ENCODE measurements around the gene ARPC5. TPM values are rescaled to one million over a fixed set of nuclear protein-coding genes. Genes with fewer than 3 reads are reported as not detected.

Gene ARPC5
- total RNA-seq, 1 donor from 2014 or later, result 193 TPM

- ChIA-PET CTCF (interaction anchor here (0.6 to 6.2 kb wide), 8 partner anchors 9 to 768 kb away, joined by 3 to 284 read pairs (median 4); no protein-coding TSS in a partner anchor), POLR2A (interaction anchor here (3.1 kb wide), 1 partner anchor 261 kb away, joined by 25 read pairs; no protein-coding TSS in a partner anchor)
- no peak for ATAC-seq (ENCODE audit: low read depth)
- peaks cover 3% of the 10 kb centered on the region for H3K4me1 Mint-ChIP-seq
- no peaks in the 10 kb centered on the region for H3K36me3 Mint-ChIP-seq (ENCODE audit: low read depth)
- no peak for DNase-seq
- H3K9me3 Mint-ChIP-seq, result no peaks in the 10 kb centered on the region
- no peak overlapping the region for H3K4me3 Mint-ChIP-seq
- no peak overlapping the region for H3K27ac Mint-ChIP-seq
- peaks cover 2% of the 10 kb centered on the region for H3K27me3 Mint-ChIP-seq
- TF ChIP-seq CTCF (IDR thresholded peaks at IDR 0.05), result no peak
- intact Hi-C loops (cut with micrococcal nuclease), result loop anchor here (10.0 kb wide), 1 partner anchor 1041 kb away; no protein-coding TSS in a partner anchor
These were observed 18.4 kb upstream of the ARPC5 start for GRCh38 chr1:183653876-183654451.

- Mint-ChIP-seq H3K27ac (no peak overlapping the region), H3K9me3 (no peaks in the 10 kb centered on the region), H3K36me3 (ENCODE audit: low read depth) (no peaks in the 10 kb centered on the region), H3K4me3 (no peak overlapping the region), H3K27me3 (peaks cover 5% of the 10 kb centered on the region), H3K4me1 (peaks cover 3% of the 10 kb centered on the region)
- no peak for ATAC-seq (ENCODE audit: low read depth)
- no peak for DNase-seq
- intact Hi-C loops (cut with micrococcal nuclease), result loop anchor here (10.0 kb wide), 1 partner anchor 1041 kb away; no protein-coding TSS in a partner anchor
- ChIA-PET POLR2A (no interaction called here), CTCF (interaction anchor here (0.9 to 6.2 kb wide), 5 partner anchors 9 to 571 kb away, joined by 3 to 284 read pairs (median 7); no protein-coding TSS in a partner anchor)
- TF ChIP-seq CTCF (IDR thresholded peaks at IDR 0.05), result no peak
These were observed 17.8 kb upstream of the ARPC5 start for GRCh38 chr1:183653462-183653794.

GRCh38 chr1:183652547-183653461 is 17.2 kb upstream of the ARPC5 start, which contains the start of gene APOBEC4:
TSS of gene APOBEC4 (minus strand) at chr1:183653316. CDS start at chr1:183648781, 4,535 bp downstream.
- Mint-ChIP-seq H3K27ac (no peak within 1 kb of the TSS), H3K9me3 (no peaks in the 10 kb centered on the region), H3K27me3 (peaks cover 8% of the 10 kb centered on the region), H3K4me3 (no peak within 1 kb of the TSS), H3K36me3 (ENCODE audit: low read depth) (no peaks in the 10 kb centered on the region), H3K4me1 (peaks cover 3% of the 10 kb centered on the region)
- DNase-seq, result no peak
- TF ChIP-seq CTCF (IDR thresholded peaks at IDR 0.05), result no peak
- POLR2A ChIA-PET, result no interaction called here
- ATAC-seq (ENCODE audit: low read depth), result no peak
- intact Hi-C loops (cut with micrococcal nuclease), result loop anchor here (10.0 kb wide), 1 partner anchor 1042 kb away; no protein-coding TSS in a partner anchor
- CTCF ChIA-PET, result interaction anchor here (1.9 to 6.2 kb wide), 4 partner anchors 8 to 569 kb away, joined by 4 to 284 read pairs (median 31); no protein-coding TSS in a partner anchor

GRCh38 chr1:183652107-183652506 is 16.5 kb upstream of the ARPC5 start:
- Mint-ChIP-seq H3K4me3 (no peak overlapping the region), H3K27me3 (peaks cover 12% of the 10 kb centered on the region), H3K9me3 (no peaks in the 10 kb centered on the region), H3K36me3 (ENCODE audit: low read depth) (no peaks in the 10 kb centered on the region), H3K27ac (no peak overlapping the region), H3K4me1 (peaks cover 3% of the 10 kb centered on the region)
- intact Hi-C loops (cut with micrococcal nuclease), result loop anchor here (10.0 kb wide), 1 partner anchor 1043 kb away; no protein-coding TSS in a partner anchor
- POLR2A ChIA-PET, result no interaction called here
- CTCF ChIA-PET, result interaction anchor here (2.7 to 6.2 kb wide), 3 partner anchors 33 to 570 kb away, joined by 7 to 284 read pairs (median 55); no protein-coding TSS in a partner anchor
- TF ChIP-seq CTCF (IDR thresholded peaks at IDR 0.05), result no peak
- DNase-seq (no peak), ATAC-seq (ENCODE audit: low read depth) (no peak)

All from activated B cell treated with CpG ODN at 0.5 μM for 24 hours (primary cell).